ENCODE measurements around the gene TMEM144. TPM values are rescaled to one million over a fixed set of nuclear protein-coding genes. Genes with fewer than 3 reads are reported as not detected.

The TMEM144 gene
- total RNA-seq, 1 experiment from 2014 or later = 3.4 TPM

DNA sequence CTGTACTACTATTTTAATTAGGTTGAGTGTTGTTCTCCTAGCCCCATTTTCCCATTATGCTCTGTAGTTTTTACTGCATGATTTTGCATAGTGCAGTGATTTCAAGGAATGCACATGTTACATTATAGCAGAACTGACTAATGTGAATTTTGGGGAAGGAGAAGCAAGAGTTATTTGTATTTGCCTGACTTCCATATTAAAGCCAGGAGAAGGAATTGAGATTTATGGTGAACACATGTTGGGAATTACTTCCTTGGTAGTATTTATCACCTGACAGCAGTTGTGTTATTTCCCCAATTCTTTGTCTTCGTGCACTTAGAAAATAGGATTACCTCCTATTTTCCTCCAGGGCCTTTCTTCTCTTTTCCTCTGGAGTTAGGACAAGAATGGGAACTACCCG lies 3.2 kb downstream of the TMEM144 start:
- TF ChIP-seq, protein P1, sequence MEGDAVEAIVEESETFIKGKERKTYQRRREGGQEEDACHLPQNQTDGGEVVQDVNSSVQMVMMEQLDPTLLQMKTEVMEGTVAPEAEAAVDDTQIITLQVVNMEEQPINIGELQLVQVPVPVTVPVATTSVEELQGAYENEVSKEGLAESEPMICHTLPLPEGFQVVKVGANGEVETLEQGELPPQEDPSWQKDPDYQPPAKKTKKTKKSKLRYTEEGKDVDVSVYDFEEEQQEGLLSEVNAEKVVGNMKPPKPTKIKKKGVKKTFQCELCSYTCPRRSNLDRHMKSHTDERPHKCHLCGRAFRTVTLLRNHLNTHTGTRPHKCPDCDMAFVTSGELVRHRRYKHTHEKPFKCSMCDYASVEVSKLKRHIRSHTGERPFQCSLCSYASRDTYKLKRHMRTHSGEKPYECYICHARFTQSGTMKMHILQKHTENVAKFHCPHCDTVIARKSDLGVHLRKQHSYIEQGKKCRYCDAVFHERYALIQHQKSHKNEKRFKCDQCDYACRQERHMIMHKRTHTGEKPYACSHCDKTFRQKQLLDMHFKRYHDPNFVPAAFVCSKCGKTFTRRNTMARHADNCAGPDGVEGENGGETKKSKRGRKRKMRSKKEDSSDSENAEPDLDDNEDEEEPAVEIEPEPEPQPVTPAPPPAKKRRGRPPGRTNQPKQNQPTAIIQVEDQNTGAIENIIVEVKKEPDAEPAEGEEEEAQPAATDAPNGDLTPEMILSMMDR (conservative IDR thresholded peaks at IDR 0.05) = no peak
- H2AK5ac ChIP-seq (ENCODE audit: insufficient read length, low read length) = no peak overlapping the region
- H3K9ac ChIP-seq (ENCODE audit: extremely low read depth, insufficient read length, low read length) = no peak overlapping the region
- no peaks in the 10 kb centered on the region for H3K27me3 ChIP-seq (ENCODE audit: insufficient read depth, low read length)
- no peaks in the 10 kb centered on the region for H3K79me1 ChIP-seq (ENCODE audit: insufficient read depth, low read depth, low read length, poor library complexity, severe bottlenecking)
- Mint-ChIP-seq H3K4me1 (peaks cover 5 to 20% of the 10 kb centered on the region in 2 experiments), H3K4me3 (no peak overlapping the region), H3K27ac (no peak overlapping the region), H3K36me3 (ENCODE audit: insufficient read depth in 1 of 3, low read depth in 3 of 3) (no peaks in the 10 kb centered on the region), H3K27me3 (ENCODE audit: low read depth) (peaks cover 1% of the 10 kb centered on the region; the same call in 1 of the 2 replicates), H3K9me3 (no peaks in the 10 kb centered on the region)
- H4K20me1 ChIP-seq (ENCODE audit: control insufficient read depth, insufficient read depth, insufficient read length) = no peaks in the 10 kb centered on the region
- H3T11ph ChIP-seq (ENCODE audit: low read length) = no peak overlapping the region
- H2BK15ac ChIP-seq (ENCODE audit: low read depth, low read length) = no peak overlapping the region
- H2BK5ac ChIP-seq (ENCODE audit: insufficient read length, low read length) = no peak overlapping the region
- no peak overlapping the region for H3K4ac ChIP-seq (ENCODE audit: low read depth, low read length)
- no peaks in the 10 kb centered on the region for H3K79me2 ChIP-seq (ENCODE audit: insufficient read depth, low read length)
- H3K14ac ChIP-seq (ENCODE audit: insufficient read depth, low read length) = no peak overlapping the region
- H4K8ac ChIP-seq (replicated peaks; ENCODE audit: insufficient read length, low read depth, low read length) = no peak overlapping the region
- no peak overlapping the region for H4K91ac ChIP-seq (ENCODE audit: insufficient read length, low read depth, low read length)
- H3K27ac ChIP-seq (ENCODE audit: insufficient read length, low read depth, low read length) = no peak overlapping the region
- no peaks in the 10 kb centered on the region for H3K4me1 ChIP-seq (ENCODE audit: insufficient read depth, low read length)
- no peak overlapping the region for H2BK12ac ChIP-seq (ENCODE audit: insufficient read length, low read depth, low read length)
- H3K4me2 ChIP-seq (ENCODE audit: insufficient read depth, insufficient read length, low read length) = no peak overlapping the region
- no peak overlapping the region for H2BK120ac ChIP-seq (ENCODE audit: low read depth, low read length, poor library complexity, severe bottlenecking)
- no peak overlapping the region for H3K23ac ChIP-seq (ENCODE audit: insufficient read length, low read depth, low read length)
- no peak for DNase-seq
- H2AFZ ChIP-seq (ENCODE audit: low read length) = no peak overlapping the region
- no peak overlapping the region for H3K56ac ChIP-seq (ENCODE audit: insufficient read length, low read depth, low read length)
- H2BK20ac ChIP-seq (ENCODE audit: low read depth, low read length, poor library complexity, severe bottlenecking) = no peak overlapping the region
- no CpG with 5 or more reads among the region's 2 CpGs for WGBS (ENCODE audit: extremely low coverage, insufficient read length, low lambda C conversion rate)
- no peaks in the 10 kb centered on the region for H3K9me3 ChIP-seq (ENCODE audit: control insufficient read depth, low read depth, low read length)
- peaks cover 4% of the 10 kb centered on the region for H3K23me2 ChIP-seq (ENCODE audit: insufficient read length, low read depth, low read length, poor library complexity, severe bottlenecking)
- H4K5ac ChIP-seq (ENCODE audit: insufficient read length, low read depth, low read length) = no peak overlapping the region
- no peak overlapping the region for H3K18ac ChIP-seq (ENCODE audit: insufficient read length, low read depth, low read length)

Data from H9 (cell line).